WTC11 (cell line): ENCODE measurements around the gene CFAP58. TPM values are rescaled to one million over a fixed set of nuclear protein-coding genes. Genes with fewer than 3 reads are reported as not detected.

ENCODE experiments used
- ATAC-seq: fragments of 200-7000 bp; cut with Tn5 transposase; 2 replicates; pipeline ENCODE4 v1.10.0; 2021; ENCODE audit warnings: mild to moderate bottlenecking, moderate library complexity
- CTCF ChIA-PET: fragments of 300-600 bp; sonication (Branson Sonifier 250); formaldehyde crosslinking; loops from one replicate; lab custom pipeline; 2021; ENCODE audit warnings: antibody characterized with exemption; lab: Charles Lee
- POLR2A ChIA-PET: fragments of 350-600 bp; sonication (Branson Sonifier 250); formaldehyde crosslinking; loops from one replicate; lab custom pipeline; 2021; ENCODE audit warnings: antibody characterized with exemption; lab: Charles Lee
- DNase-seq: peaks from one replicate; pipeline ENCODE4 v3.0.0; 2021; ENCODE audit warnings: low spot score
- H3K27ac Mint-ChIP-seq: 2 replicates; pipeline ENCODE4 v1.8.0; 2021; ENCODE audit warnings: mixed read lengths
- H3K27me3 Mint-ChIP-seq: 2 replicates; pipeline ENCODE4 v1.8.0; 2021; ENCODE audit warnings: low read depth, mild to moderate bottlenecking, moderate library complexity, mixed read lengths
- H3K36me3 Mint-ChIP-seq: 2 replicates; pipeline ENCODE4 v1.8.0; 2021; ENCODE audit warnings: mixed read lengths
- H3K4me1 Mint-ChIP-seq: 2 replicates; pipeline ENCODE4 v1.8.0; 2022; ENCODE audit warnings: mixed read lengths
- H3K4me3 Mint-ChIP-seq: 2 replicates; pipeline ENCODE4 v1.8.0; 2021; ENCODE audit warnings: mild to moderate bottlenecking, moderate library complexity, mixed read lengths
- H3K9me3 Mint-ChIP-seq: 2 replicates; pipeline ENCODE4 v1.8.0; 2021; ENCODE audit warnings: mixed read lengths
- ATF3 ChIP-seq: sonication (generic); formaldehyde crosslinking; conservative IDR thresholded peaks from 2 replicates; pipeline ENCODE4 v1.8.1; 2022; ENCODE audit warnings: mild to moderate bottlenecking, missing genetic modification reagents
- CBFB ChIP-seq: sonication (generic); formaldehyde crosslinking; IDR thresholded peaks from 2 replicates; pipeline ENCODE4 v1.8.1; 2022; ENCODE audit warnings: mild to moderate bottlenecking, low read depth, missing genetic modification reagents
- CREM ChIP-seq: sonication (generic); formaldehyde crosslinking; IDR thresholded peaks from 2 replicates; pipeline ENCODE4 v1.8.1; 2022; ENCODE audit warnings: mild to moderate bottlenecking, missing genetic modification reagents, moderate library complexity
- ELF4 ChIP-seq: sonication (generic); formaldehyde crosslinking; IDR thresholded peaks from 2 replicates; pipeline ENCODE4 v1.8.1; 2022; ENCODE audit warnings: low read depth, mild to moderate bottlenecking, moderate library complexity, missing genetic modification reagents
- ETV6 ChIP-seq: sonication (generic); formaldehyde crosslinking; IDR thresholded peaks from 2 replicates; pipeline ENCODE4 v1.8.1; 2022; ENCODE audit warnings: mild to moderate bottlenecking, missing genetic modification reagents
- GABPB1 ChIP-seq: sonication (generic); formaldehyde crosslinking; IDR thresholded peaks from 2 replicates; pipeline ENCODE4 v1.8.1; 2023; ENCODE audit warnings: mild to moderate bottlenecking, missing genetic modification reagents
- JAZF1 ChIP-seq: fragments of 250-450 bp; sonication (Bioruptor Pico); IDR thresholded peaks from 2 replicates; pipeline ENCODE4 v1.9.0; 2021; ENCODE audit warnings: moderate library complexity, mild to moderate bottlenecking, inconsistent platforms
- MLX ChIP-seq: sonication (generic); formaldehyde crosslinking; IDR thresholded peaks from 2 replicates; pipeline ENCODE4 v1.8.1; 2023; ENCODE audit warnings: mild to moderate bottlenecking, missing genetic modification reagents, moderate library complexity
- OVOL2 ChIP-seq: fragments of 250-450 bp; sonication (Bioruptor Pico); IDR thresholded peaks from 2 replicates; pipeline ENCODE4 v1.9.0; 2021; ENCODE audit warnings: mild to moderate bottlenecking, borderline replicate concordance
- RELA ChIP-seq: sonication (generic); formaldehyde crosslinking; IDR thresholded peaks from 2 replicates; pipeline ENCODE4 v1.8.1; 2022; ENCODE audit warnings: missing genetic modification reagents, mild to moderate bottlenecking, borderline replicate concordance
- STAT6 ChIP-seq: sonication (generic); formaldehyde crosslinking; conservative IDR thresholded peaks from 2 replicates; pipeline ENCODE4 v1.8.1; 2023; ENCODE audit warnings: mild to moderate bottlenecking, low read depth, missing genetic modification reagents, moderate library complexity
- TEAD1 ChIP-seq: sonication (generic); formaldehyde crosslinking; IDR thresholded peaks from 2 replicates; pipeline ENCODE4 v1.8.0; 2022; ENCODE audit warnings: mild to moderate bottlenecking, missing genetic modification reagents
- ZNF317 ChIP-seq: sonication (generic); formaldehyde crosslinking; IDR thresholded peaks from 2 replicates; pipeline ENCODE4 v1.8.1; 2023; ENCODE audit warnings: low read depth, mild to moderate bottlenecking, moderate library complexity, missing genetic modification reagents, borderline replicate concordance
- total RNA-seq: library from RNA; stranded (reverse); gene quantifications from 3 replicates; pipeline ENCODE4 v1.2.3, GENCODE V29; 2021
- TF ChIP-seq, protein P1 (sequence below): sonication (generic); formaldehyde crosslinking; IDR thresholded peaks from 2 replicates; pipeline ENCODE4 v1.8.0; 2022; ENCODE audit warnings: mild to moderate bottlenecking, missing genetic modification reagents
- TF ChIP-seq, protein P2 (sequence below): sonication (generic); formaldehyde crosslinking; IDR thresholded peaks from 2 replicates; pipeline ENCODE4 v1.8.1; 2022; ENCODE audit warnings: missing genetic modification reagents, borderline replicate concordance
- TF ChIP-seq, protein P3 (sequence below): sonication (generic); formaldehyde crosslinking; IDR thresholded peaks from 2 replicates; pipeline ENCODE4 v1.8.1; 2023; ENCODE audit warnings: mild to moderate bottlenecking, moderate library complexity, missing genetic modification reagents

The CFAP58 gene
- total RNA-seq, 1 experiment from 2014 or later = 1.0 TPM

DNA sequence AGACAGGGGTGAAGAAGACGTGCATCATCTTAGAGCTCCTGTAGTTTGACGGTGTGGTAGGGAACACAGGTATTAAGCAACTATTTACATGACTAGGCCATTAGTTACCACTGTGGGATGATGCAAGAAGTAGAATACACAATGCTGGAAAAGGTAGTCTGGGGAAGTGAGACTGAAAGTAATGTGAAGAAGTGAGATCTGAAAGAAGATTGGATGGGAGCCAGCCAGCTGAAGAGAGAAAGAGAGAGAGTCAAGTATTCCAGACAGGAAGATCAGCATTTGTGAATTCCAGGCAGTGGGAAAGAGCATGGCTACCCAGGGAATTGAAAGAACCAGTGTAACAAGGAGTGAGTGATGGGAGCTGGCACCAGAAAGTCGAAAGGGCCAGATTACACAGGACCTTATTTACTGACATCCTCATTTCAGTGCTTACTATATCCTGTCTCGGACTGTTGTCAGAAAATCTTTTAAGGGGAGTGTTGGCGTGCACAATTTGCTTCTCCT lies 4.0 kb upstream of the CFAP58 start:
- TF ChIP-seq TEAD1 (CRISPR knock-in tag) (0 out of 2 replicates have a peak, but pooled peaks have one; percentile 34), ELF4 (CRISPR knock-in tag) (no peak), GABPB1 (CRISPR knock-in tag) (peak; percentile 98)
- Mint-ChIP-seq H3K27me3 (peaks cover 10% of the 10 kb centered on the region), H3K27ac (no peak overlapping the region), H3K36me3 (no peaks in the 10 kb centered on the region), H3K9me3 (no peaks in the 10 kb centered on the region), H3K4me3 (no peak overlapping the region), H3K4me1 (peaks cover 9% of the 10 kb centered on the region)
- POLR2A ChIA-PET = interaction anchor here (1.4 kb wide), 1 partner anchor 12 kb away, joined by 3 read pairs; the partner anchor contains the start of gene ITPRIP
- ATAC-seq = peak; percentile 15
- CTCF ChIA-PET = interaction anchor here (1.1 to 3.3 kb wide), 6 partner anchors 11 to 75 kb away, joined by 3 to 40 read pairs (median 12); partner anchors contain the start of gene ITPRIP
- DNase-seq = no peak

DNA sequence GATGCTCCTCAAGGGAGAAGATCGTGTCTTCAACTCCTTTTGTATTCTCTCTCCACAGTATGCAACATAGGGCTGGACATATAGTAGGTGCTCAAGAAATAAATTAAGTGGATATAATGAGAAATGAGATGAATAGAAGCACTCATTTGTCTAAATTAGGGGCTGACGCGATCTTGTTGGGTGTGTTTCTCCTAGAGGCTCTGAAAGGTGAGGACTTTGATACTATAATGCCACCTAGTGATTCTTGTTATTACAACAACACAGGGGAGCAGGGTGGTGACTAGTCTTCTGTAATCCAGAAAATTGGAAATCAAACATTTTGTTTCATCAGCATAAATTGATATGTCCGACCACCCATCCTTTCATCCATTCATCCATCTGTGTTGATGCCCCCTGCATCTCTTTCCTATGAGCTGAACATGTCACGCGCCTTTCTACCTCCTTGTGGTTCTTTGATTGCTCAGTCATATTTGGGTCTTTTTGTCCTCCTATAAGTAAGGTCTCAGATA lies 3.5 kb upstream of the CFAP58 start:
- peak; percentile 50 for ATAC-seq
- Mint-ChIP-seq H3K27ac (no peak overlapping the region), H3K27me3 (peaks cover 10% of the 10 kb centered on the region), H3K9me3 (no peaks in the 10 kb centered on the region), H3K4me3 (no peak overlapping the region), H3K36me3 (no peaks in the 10 kb centered on the region), H3K4me1 (peaks cover 9% of the 10 kb centered on the region)
- no peak for TF ChIP-seq STAT6 (CRISPR knock-in tag)
- TF ChIP-seq, protein P1, sequence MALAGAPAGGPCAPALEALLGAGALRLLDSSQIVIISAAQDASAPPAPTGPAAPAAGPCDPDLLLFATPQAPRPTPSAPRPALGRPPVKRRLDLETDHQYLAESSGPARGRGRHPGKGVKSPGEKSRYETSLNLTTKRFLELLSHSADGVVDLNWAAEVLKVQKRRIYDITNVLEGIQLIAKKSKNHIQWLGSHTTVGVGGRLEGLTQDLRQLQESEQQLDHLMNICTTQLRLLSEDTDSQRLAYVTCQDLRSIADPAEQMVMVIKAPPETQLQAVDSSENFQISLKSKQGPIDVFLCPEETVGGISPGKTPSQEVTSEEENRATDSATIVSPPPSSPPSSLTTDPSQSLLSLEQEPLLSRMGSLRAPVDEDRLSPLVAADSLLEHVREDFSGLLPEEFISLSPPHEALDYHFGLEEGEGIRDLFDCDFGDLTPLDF (CRISPR knock-in tag) = no peak
- TF ChIP-seq RELA = no peak
- TF ChIP-seq CBFB (CRISPR knock-in tag) = no peak
- TF ChIP-seq, protein P2, sequence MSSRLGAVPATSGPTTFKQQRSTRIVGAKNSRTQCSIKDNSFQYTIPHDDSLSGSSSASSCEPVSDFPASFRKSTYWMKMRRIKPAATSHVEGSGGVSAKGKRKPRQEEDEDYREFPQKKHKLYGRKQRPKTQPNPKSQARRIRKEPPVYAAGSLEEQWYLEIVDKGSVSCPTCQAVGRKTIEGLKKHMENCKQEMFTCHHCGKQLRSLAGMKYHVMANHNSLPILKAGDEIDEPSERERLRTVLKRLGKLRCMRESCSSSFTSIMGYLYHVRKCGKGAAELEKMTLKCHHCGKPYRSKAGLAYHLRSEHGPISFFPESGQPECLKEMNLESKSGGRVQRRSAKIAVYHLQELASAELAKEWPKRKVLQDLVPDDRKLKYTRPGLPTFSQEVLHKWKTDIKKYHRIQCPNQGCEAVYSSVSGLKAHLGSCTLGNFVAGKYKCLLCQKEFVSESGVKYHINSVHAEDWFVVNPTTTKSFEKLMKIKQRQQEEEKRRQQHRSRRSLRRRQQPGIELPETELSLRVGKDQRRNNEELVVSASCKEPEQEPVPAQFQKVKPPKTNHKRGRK (CRISPR knock-in tag) = no peak
- TF ChIP-seq ETV6 (CRISPR knock-in tag) = no peak
- TF ChIP-seq ATF3 (CRISPR knock-in tag) = no peak
- TF ChIP-seq, protein P3, sequence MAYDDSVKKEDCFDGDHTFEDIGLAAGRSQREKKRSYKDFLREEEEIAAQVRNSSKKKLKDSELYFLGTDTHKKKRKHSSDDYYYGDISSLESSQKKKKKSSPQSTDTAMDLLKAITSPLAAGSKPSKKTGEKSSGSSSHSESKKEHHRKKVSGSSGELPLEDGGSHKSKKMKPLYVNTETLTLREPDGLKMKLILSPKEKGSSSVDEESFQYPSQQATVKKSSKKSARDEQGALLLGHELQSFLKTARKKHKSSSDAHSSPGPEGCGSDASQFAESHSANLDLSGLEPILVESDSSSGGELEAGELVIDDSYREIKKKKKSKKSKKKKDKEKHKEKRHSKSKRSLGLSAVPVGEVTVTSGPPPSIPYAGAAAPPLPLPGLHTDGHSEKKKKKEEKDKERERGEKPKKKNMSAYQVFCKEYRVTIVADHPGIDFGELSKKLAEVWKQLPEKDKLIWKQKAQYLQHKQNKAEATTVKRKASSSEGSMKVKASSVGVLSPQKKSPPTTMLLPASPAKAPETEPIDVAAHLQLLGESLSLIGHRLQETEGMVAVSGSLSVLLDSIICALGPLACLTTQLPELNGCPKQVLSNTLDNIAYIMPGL (CRISPR knock-in tag) = no peak
- no peak for DNase-seq
- CTCF ChIA-PET = interaction anchor here (0.6 to 4.8 kb wide), 8 partner anchors 11 to 75 kb away, joined by 3 to 55 read pairs (median 12); partner anchors contain the start of gene ITPRIP
- POLR2A ChIA-PET = interaction anchor here (1.4 kb wide), 1 partner anchor 12 kb away, joined by 3 read pairs; the partner anchor contains the start of gene ITPRIP

- ChIA-PET CTCF (interaction anchor here (0.6 to 4.8 kb wide), 8 partner anchors 12 to 140 kb away, joined by 3 to 55 read pairs (median 8); partner anchors contain the start of gene ITPRIP), POLR2A (no interaction called here)
- no peaks in the 10 kb centered on the region for H3K9me3 Mint-ChIP-seq
- ATAC-seq (no peak), DNase-seq (no peak)
- peaks cover 9% of the 10 kb centered on the region for H3K4me1 Mint-ChIP-seq
- no peaks in the 10 kb centered on the region for H3K36me3 Mint-ChIP-seq
- H3K4me3 Mint-ChIP-seq = no peak overlapping the region
- H3K27me3 Mint-ChIP-seq = peaks cover 10% of the 10 kb centered on the region
- no peak overlapping the region for H3K27ac Mint-ChIP-seq
- TF ChIP-seq ZNF317 (CRISPR knock-in tag) = no peak
- no peak for TF ChIP-seq JAZF1 (CRISPR knock-in tag)
- no peak for TF ChIP-seq CREM (CRISPR knock-in tag)
- TF ChIP-seq MLX (CRISPR knock-in tag) = no peak
- TF ChIP-seq OVOL2 = no peak
Observed at GRCh38 chr10:104351061-104351702, 2.5 kb upstream of the CFAP58 start.
